AG04449 (cell line): ENCODE results near the gene RAB15.

Experiments
- CTCF ChIA-PET: fragments of 350-600 bp; formaldehyde crosslinking; extraction: SDS; loops from one replicate; lab custom pipeline; 2021; ENCODE audit warnings: antibody characterized with exemption; lab: Yijun Ruan, JAX
- POLR2A ChIA-PET: fragments of 400-600, 350-600 bp; formaldehyde crosslinking; extraction: SDS; loops from one replicate; lab custom pipeline; 2020; ENCODE audit warnings: antibody characterized with exemption, inconsistent platforms; lab: Yijun Ruan, JAX
- DNase-seq: peaks from one replicate; pipeline ENCODE4 v3.0.0-alpha.2; 2010; ENCODE audit warnings: low read depth, low spot score
- H3K4me3 ChIP-seq: 2 replicates; pipeline ENCODE4 v1.5.1; 2011; ENCODE audit warnings: low read depth, mild to moderate bottlenecking, control low read depth, low read length
- CTCF ChIP-seq: IDR thresholded peaks from one replicate; pipeline ENCODE4 v1.5.1; 2011; ENCODE audit warnings: mild to moderate bottlenecking, moderate library complexity, low read length, control low read depth, inconsistent platforms; ENCODE audit not compliant: insufficient read depth; ENCODE audit errors: missing control alignments

RAB15 gene

DNA sequence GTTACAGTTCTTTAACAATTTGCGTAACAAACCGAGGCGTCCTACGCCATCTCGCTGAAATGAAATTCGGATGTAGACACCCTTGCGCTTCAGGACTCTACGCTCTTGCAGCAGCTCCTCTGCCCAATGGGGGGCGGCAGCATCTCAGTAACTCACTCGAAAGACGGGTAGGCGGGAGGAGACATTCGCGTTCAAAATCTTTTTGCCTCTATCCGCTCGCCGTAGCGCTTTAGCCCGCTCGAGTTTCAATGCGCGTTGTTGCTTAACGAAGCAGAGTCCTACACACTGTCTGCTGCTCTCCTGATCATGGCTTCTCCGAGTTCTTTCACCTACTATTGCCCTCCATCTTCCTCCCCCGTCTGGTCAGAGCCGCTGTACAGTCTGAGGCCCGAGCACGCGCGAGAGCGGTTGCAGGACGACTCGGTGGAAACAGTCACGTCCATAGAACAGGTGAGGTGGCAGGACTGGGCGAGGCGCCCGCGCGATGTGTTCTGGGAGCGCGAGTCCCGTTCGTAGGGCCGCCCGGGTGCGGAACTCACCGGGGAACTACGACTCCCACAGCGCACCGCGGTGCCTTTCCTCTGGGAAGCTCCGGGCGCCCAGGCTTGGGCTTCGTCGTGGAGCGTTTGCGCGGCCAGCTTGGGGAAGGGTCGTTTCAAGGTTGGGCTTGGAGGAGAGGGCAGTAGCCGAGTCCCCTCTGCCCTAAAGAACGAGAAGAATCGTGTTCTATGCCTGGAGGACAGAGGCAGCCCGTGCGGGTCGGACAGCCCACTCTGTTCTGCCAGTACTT is 14.7 kb upstream of the RAB15 start, which contains the start of gene FNTB:
Gene FNTB, plus strand, starts transcription at position 248 of the 790 bp plus-strand sequence. Its CDS starts 59 bp downstream, at position 307.
- TF ChIP-seq CTCF: peak; percentile 89
- CTCF ChIA-PET: interaction anchor here (0.6 to 16.5 kb wide), 15 partner anchors 8 to 974 kb away, joined by 3 to 277 read pairs (median 4); partner anchors contain the start of gene RAB15
- peak; percentile 88 for DNase-seq
- peak within 1 kb of the TSS; percentile 75 for H3K4me3 ChIP-seq
- POLR2A ChIA-PET: interaction anchor here (0.5 to 1.9 kb wide), 9 partner anchors 12 to 1032 kb away, joined by 3 to 14 read pairs (median 4); no protein-coding TSS in a partner anchor

DNA sequence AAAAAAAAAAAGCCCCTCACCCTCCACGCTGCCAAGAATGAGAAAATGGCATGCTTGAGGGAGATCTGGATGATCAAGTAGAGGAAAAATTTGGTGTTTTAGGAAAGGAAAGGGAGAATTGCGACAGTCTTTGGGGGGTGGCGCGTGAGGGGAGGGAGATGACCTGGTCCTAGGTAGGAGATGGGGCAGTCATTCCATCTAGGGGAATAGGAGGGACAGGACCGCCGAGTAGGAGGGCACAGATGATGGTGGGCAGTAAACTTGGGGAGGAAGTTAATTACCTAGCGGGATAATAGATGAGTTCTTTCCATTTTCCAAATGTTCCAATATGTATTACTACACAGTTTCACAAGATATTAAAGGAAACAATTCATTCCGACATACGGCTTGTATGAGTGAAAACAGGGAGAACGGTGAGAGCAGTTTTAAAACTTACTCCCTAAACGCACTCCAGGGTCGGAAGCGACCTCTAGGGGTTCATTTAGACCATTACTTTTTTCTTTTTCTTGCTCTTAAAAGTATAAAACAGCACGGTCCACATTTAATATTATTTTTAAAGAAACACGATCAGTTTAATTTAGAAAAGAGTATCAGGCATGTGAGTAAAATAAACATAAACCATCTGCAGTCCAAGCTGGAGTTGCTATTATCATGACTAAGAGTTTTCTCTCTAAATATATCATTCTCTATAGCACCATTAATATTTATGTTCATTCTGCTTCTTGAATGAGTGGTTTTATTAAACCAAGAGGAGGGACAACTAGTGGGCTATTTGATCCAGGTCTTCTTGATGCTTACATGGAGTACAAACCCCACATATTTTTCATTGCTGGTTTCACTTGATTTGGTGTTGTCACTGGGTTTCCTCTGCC is 11.5 kb upstream of the RAB15 start:
- CTCF ChIA-PET: interaction anchor here (0.8 to 16.5 kb wide), 13 partner anchors 10 to 559 kb away, joined by 3 to 277 read pairs (median 5); partner anchors contain the start of gene RAB15
- DNase-seq: peak; percentile 24
- TF ChIP-seq CTCF: peak; percentile 59
- peak overlapping the region; percentile 42 for H3K4me3 ChIP-seq
- POLR2A ChIA-PET: no interaction called here

GRCh38 chr14:64979336-64980074 is 7.4 kb upstream of the RAB15 start:
- POLR2A ChIA-PET: interaction anchor here (0.6 kb wide), 1 partner anchor 8 kb away, joined by 3 read pairs; no protein-coding TSS in a partner anchor
- CTCF ChIA-PET: interaction anchor here (1.0 to 16.5 kb wide), 4 partner anchors 10 to 156 kb away, joined by 3 to 277 read pairs (median 95); no protein-coding TSS in a partner anchor
- H3K4me3 ChIP-seq: no peak overlapping the region
- DNase-seq: no peak
- TF ChIP-seq CTCF: no peak

GRCh38 chr14:64974563-64974962 is 2.4 kb upstream of the RAB15 start:
- POLR2A ChIA-PET: interaction anchor here (1.1 kb wide), 1 partner anchor 12 kb away, joined by 6 read pairs; the partner anchor contains the start of gene FNTB

More at GRCh38 chr14:64974563-64974962, 2.4 kb upstream of the RAB15 start:
- no peak for TF ChIP-seq CTCF
- no peak overlapping the region for H3K4me3 ChIP-seq
- DNase-seq: no peak
- CTCF ChIA-PET: interaction anchor here (1.3 to 9.1 kb wide), 2 partner anchors 10 to 45 kb away, joined by 7 to 111 read pairs; partner anchors contain the start of gene FNTB
